DND-41 (cell line): ENCODE measurements around the gene L3MBTL4.
"Not testable (repeated sequence)": the region's sequence is repeated elsewhere in the genome, so short reads cannot be mapped to it uniquely, and the experiment has no call there.

Experiments used
- ATAC-seq: fragments of 200-7000 bp; cut with Tn5 transposase; 3 replicates; pipeline ENCODE4 v1.9.1; 2021; ENCODE audit warnings: low read depth; ENCODE audit not compliant: insufficient read depth
- DNase-seq: peaks from one replicate; pipeline ENCODE4 v3.0.0-alpha.2; 2020
- H2AFZ ChIP-seq: 2 replicates; pipeline ENCODE4 v1.6.0; 2012; ENCODE audit warnings: low read depth, low read length
- H3K27ac ChIP-seq: 2 replicates; pipeline ENCODE4 v1.5.1; 2012; ENCODE audit warnings: low read length, inconsistent platforms
- H3K27me3 ChIP-seq: fragments of 200-600 bp; sonication (generic); 2 replicates; pipeline ENCODE4 v1.6.0; 2012; ENCODE audit warnings: low read length, mild to moderate bottlenecking, inconsistent platforms; ENCODE audit not compliant: insufficient read depth, poor library complexity
- H3K36me3 ChIP-seq: 2 replicates; pipeline ENCODE4 v1.5.1; 2012; ENCODE audit warnings: low read length, inconsistent platforms; ENCODE audit not compliant: insufficient read depth
- H3K4me1 ChIP-seq: 2 replicates; pipeline ENCODE4 v1.5.1; 2012; ENCODE audit warnings: mild to moderate bottlenecking, low read length; ENCODE audit not compliant: insufficient read depth
- H3K4me2 ChIP-seq: 2 replicates; pipeline ENCODE4 v1.6.0; 2012; ENCODE audit warnings: mild to moderate bottlenecking, moderate library complexity, low read length, inconsistent platforms; ENCODE audit not compliant: insufficient read depth
- H3K4me3 ChIP-seq, 2 experiments: fragments of 200-600 bp in 1 of 2; shearing (Covaris generic) in 1 of 2; 2 replicates each; pipeline ENCODE4 v1.5.1; 2012 to 2016; ENCODE audit warnings: inconsistent platforms in 2 of 2, low read length in 2 of 2, mild to moderate bottlenecking in 2 of 2, low read depth in 1 of 2, moderate library complexity in 1 of 2
- H3K79me2 ChIP-seq: 2 replicates; pipeline ENCODE4 v1.6.0; 2012; ENCODE audit warnings: low read length, inconsistent platforms; ENCODE audit not compliant: insufficient read depth
- H3K9ac ChIP-seq: 2 replicates; pipeline ENCODE4 v1.6.0; 2012; ENCODE audit warnings: low read depth, mild to moderate bottlenecking, inconsistent platforms, low read length, moderate library complexity
- H3K9me3 ChIP-seq: 2 replicates; pipeline ENCODE4 v1.5.1; 2012; ENCODE audit warnings: low read length, moderate library complexity, mild to moderate bottlenecking, inconsistent platforms; ENCODE audit not compliant: insufficient read depth, severe bottlenecking
- H4K20me1 ChIP-seq: 2 replicates; pipeline ENCODE4 v1.6.0; 2012; ENCODE audit warnings: low read length; ENCODE audit not compliant: insufficient read depth
- EZH2 ChIP-seq: IDR thresholded peaks from 3 replicates; pipeline ENCODE4 v1.6.1; 2012; ENCODE audit warnings: borderline replicate concordance, low read depth, mild to moderate bottlenecking, moderate library complexity, low read length, inconsistent platforms; ENCODE audit not compliant: severe bottlenecking
- TF ChIP-seq, protein P1 (sequence below): IDR thresholded peaks from 2 replicates; pipeline ENCODE4 v1.5.1; 2012; ENCODE audit warnings: borderline replicate concordance, low read length, moderate library complexity, mild to moderate bottlenecking; ENCODE audit not compliant: poor library complexity, severe bottlenecking; ENCODE audit errors: extremely low read depth

Gene L3MBTL4

DNA sequence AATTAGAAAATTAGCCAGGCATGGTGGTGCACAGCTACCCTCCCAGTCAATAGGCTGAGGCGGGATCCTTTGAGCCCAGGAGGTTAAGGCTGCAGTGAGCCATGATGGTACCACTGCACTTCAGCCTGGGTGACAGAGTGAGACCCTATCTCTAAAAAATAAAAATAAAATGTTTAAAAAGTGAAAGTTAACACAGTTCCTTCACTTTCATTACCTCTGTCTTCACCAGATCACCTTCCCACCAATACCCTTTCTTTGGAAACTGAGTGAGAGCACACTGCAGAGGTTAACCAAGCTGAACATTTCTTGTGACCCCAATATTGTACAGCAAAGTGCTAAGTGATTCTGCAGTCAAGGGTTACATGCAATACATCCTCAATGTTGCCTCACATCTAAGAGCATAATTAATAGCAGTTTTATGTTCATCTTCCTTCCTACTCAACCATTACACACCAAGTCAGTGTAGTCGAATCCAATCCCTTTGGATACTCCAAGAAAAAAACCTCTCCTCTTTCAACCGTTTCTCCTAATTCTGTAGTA is 1.7 kb downstream of the L3MBTL4 start:
- Histone ChIP-seq H3K4me3 (no peak overlapping the region), H3K27me3 (no peaks in the 10 kb centered on the region), H3K9me3 (peaks cover 8% of the 10 kb centered on the region), H2AFZ (no peak overlapping the region), H3K4me2 (no peak overlapping the region), H3K36me3 (no peaks in the 10 kb centered on the region), H3K79me2 (no peaks in the 10 kb centered on the region), H4K20me1 (no peaks in the 10 kb centered on the region), H3K4me1 (no peaks in the 10 kb centered on the region), H3K27ac (no peak overlapping the region), H3K9ac (no peak overlapping the region)
- ATAC-seq (no peak), DNase-seq (no peak)
- TF ChIP-seq EZH2: no peak
- TF ChIP-seq, protein P1, sequence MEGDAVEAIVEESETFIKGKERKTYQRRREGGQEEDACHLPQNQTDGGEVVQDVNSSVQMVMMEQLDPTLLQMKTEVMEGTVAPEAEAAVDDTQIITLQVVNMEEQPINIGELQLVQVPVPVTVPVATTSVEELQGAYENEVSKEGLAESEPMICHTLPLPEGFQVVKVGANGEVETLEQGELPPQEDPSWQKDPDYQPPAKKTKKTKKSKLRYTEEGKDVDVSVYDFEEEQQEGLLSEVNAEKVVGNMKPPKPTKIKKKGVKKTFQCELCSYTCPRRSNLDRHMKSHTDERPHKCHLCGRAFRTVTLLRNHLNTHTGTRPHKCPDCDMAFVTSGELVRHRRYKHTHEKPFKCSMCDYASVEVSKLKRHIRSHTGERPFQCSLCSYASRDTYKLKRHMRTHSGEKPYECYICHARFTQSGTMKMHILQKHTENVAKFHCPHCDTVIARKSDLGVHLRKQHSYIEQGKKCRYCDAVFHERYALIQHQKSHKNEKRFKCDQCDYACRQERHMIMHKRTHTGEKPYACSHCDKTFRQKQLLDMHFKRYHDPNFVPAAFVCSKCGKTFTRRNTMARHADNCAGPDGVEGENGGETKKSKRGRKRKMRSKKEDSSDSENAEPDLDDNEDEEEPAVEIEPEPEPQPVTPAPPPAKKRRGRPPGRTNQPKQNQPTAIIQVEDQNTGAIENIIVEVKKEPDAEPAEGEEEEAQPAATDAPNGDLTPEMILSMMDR: no peak

DNA sequence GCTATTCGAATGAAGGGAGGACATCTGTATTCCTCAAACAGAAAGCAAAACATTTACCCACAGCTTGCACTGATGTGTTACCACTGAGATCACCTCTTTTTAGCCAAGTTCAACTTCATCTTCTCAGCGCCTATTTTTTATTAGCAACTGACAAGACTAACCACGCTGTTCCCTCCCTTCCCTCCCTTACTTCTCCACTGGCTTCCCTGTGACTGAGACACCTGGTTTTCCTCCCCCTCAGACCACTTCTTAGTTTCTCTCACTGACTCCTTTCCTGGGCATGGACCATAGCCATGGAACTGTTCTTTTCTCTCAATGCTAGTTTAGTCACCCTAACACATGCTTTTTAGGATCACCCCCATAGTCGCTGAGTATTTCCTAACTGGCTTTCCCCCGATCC is 3.3 kb downstream of the L3MBTL4 start:
- H3K9me3 ChIP-seq: peaks cover 8% of the 10 kb centered on the region
- no peaks in the 10 kb centered on the region for H3K79me2 ChIP-seq
- H3K36me3 ChIP-seq: no peaks in the 10 kb centered on the region
- no peak overlapping the region for H3K4me3 ChIP-seq
- no peak overlapping the region for H2AFZ ChIP-seq
- ATAC-seq (no peak), DNase-seq (no peak)
- no peak overlapping the region for H3K9ac ChIP-seq
- H3K4me2 ChIP-seq: no peak overlapping the region
- H3K27ac ChIP-seq: no peak overlapping the region
- no peaks in the 10 kb centered on the region for H3K27me3 ChIP-seq
- no peak for TF ChIP-seq EZH2
- TF ChIP-seq, protein P1: no peak
- no peaks in the 10 kb centered on the region for H3K4me1 ChIP-seq
- no peaks in the 10 kb centered on the region for H4K20me1 ChIP-seq

DNA sequence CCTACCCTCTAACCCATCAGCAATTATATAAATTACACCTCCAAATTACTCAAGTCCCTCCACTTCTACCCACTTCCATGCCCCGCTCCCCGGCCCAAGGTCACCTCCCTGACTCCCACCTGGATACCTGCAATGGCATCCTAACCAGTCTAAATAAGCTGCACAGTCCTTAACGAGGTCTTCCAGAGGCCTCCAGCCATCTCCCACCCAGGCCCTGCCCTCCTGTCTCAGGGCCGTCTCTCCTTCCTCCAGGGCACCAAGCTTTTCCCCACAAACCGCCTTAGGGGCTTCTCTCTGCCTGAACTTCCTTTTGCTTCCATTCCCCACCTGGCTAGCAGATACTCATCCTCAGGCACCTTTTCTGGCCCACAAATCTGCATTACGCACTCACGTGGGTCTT is 4.8 kb downstream of the L3MBTL4 start:
- H2AFZ ChIP-seq: no peak overlapping the region
- no peaks in the 10 kb centered on the region for H3K4me1 ChIP-seq
- DNase-seq: no peak
- no peak overlapping the region for H3K27ac ChIP-seq
- H3K4me3 ChIP-seq: no peak overlapping the region
- no peak for ATAC-seq
- no peaks in the 10 kb centered on the region for H4K20me1 ChIP-seq
- H3K27me3 ChIP-seq: no peaks in the 10 kb centered on the region
- H3K36me3 ChIP-seq: no peaks in the 10 kb centered on the region
- no peak overlapping the region for H3K9ac ChIP-seq
- TF ChIP-seq EZH2: no peak
- TF ChIP-seq, protein P1: no peak
- H3K79me2 ChIP-seq: no peaks in the 10 kb centered on the region
- H3K4me2 ChIP-seq: no peak overlapping the region
- peaks cover 4% of the 10 kb centered on the region for H3K9me3 ChIP-seq

DNA sequence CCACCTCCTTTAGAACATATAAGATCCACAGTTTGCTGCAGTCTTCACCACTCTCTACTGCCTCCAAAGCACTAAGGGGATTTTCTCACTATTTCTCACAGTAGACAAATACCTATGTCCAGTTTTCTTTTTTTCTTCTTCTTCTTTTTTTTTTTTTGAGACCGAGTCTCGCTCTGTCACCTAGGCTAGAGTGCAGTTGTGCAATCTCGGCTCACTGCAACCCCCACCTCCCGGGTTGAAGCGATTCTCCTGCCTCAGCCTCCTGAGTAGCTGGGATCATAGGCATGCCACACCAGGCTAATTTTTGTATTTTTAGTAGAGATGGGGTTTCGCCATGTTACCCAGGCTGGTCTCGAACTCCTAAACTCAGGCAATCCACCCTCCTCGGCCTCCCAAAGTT is 6.2 kb downstream of the L3MBTL4 start:
- not testable (repeated sequence) for H2AFZ ChIP-seq, H3K79me2 ChIP-seq

More for the DNA sequence above, 6.2 kb downstream of the L3MBTL4 start:
- not testable (repeated sequence) for H3K27me3 ChIP-seq, H3K4me3 ChIP-seq, H3K4me1 ChIP-seq, H3K27ac ChIP-seq, H4K20me1 ChIP-seq, H3K4me2 ChIP-seq, H3K9ac ChIP-seq, DNase-seq, H3K9me3 ChIP-seq, H3K36me3 ChIP-seq, ATAC-seq
